Chondrocyte (in vitro differentiated cells): Measurements from ENCODE around the gene ARHGAP15. TPM values are rescaled to one million over a fixed set of nuclear protein-coding genes. Genes with fewer than 3 reads are reported as not detected.

Source experiments
- DNase-seq: peaks from one replicate; pipeline ENCODE4 v3.0.0; 2021; ENCODE audit warnings: mixed read lengths, low spot score
- H3K27ac Mint-ChIP-seq: one replicate; pipeline ENCODE4 v1.8.0; 2021; ENCODE audit warnings: mild to moderate bottlenecking, moderate library complexity, mixed read lengths; ENCODE audit not compliant: unreplicated experiment
- H3K27me3 Mint-ChIP-seq: 2 replicates; pipeline ENCODE4 v1.8.0; 2021; ENCODE audit warnings: low read depth, mixed read lengths
- H3K36me3 Mint-ChIP-seq: 2 replicates; pipeline ENCODE4 v1.8.0; 2021; ENCODE audit warnings: low read depth, mixed read lengths
- H3K4me1 Mint-ChIP-seq: 2 replicates; pipeline ENCODE4 v1.8.0; 2021; ENCODE audit warnings: low read depth, mild to moderate bottlenecking, mixed read lengths
- H3K4me3 Mint-ChIP-seq: one replicate; pipeline ENCODE4 v1.8.0; 2021; ENCODE audit warnings: mild to moderate bottlenecking, moderate library complexity, mixed read lengths; ENCODE audit not compliant: unreplicated experiment
- H3K9me3 Mint-ChIP-seq: 2 replicates; pipeline ENCODE4 v1.8.0; 2021; ENCODE audit warnings: low read depth, mixed read lengths
- total RNA-seq: library from RNA; stranded (reverse); gene quantifications from 3 replicates; pipeline ENCODE4 v1.2.1, GENCODE V29; 2021
- TF ChIP-seq, protein P1 (sequence below): fragments of 200-600 bp; sonication (generic); IDR thresholded peaks from 2 replicates; pipeline ENCODE4 v1.5.0; 2021; ENCODE audit warnings: antibody characterized with exemption, mild to moderate bottlenecking, moderate library complexity

The ARHGAP15 gene
- total RNA-seq, 1 donor from 2014 or later: 0.42 TPM

DNA sequence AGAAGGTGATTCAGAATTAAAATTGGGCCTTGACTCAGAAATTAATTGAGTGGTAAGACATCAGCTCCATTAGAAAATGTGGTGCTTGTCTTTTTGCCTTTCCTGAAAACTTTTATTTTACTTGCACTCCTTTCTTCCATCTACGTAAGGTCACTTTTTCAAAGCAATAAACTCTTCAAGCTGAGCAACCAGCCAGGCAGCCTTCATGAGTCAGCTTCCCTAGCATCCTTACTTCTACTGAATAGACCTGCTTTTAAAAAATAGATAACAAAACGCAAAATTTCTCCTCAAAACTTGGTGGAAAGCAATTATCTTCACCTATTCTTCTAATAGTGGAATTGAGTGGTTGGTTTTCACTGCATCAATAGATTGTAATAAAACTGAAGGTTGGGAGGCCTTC lies 504.2 kb downstream of the ARHGAP15 start:
- Mint-ChIP-seq H3K36me3 (no peaks in the 10 kb centered on the region), H3K4me1 (peaks cover 14% of the 10 kb centered on the region)

DNA sequence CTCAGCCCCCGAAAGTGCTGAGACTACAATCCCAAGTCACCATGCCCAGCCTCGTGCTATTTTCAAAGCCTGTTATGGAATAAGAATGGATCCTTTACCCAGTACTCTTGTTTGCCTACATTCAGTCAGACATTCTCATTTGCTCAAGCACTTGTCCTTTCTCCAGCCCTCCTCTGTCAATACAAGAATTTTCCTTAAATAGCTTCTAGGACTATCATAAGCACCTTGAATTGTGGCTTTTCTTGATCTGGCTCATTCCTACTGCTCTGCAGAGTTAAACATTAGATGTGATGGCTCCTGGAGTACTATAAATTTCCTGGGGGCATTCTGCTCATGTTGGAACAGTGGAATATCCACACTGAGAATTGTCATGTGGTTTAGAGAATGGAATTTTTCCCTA lies 506.1 kb downstream of the ARHGAP15 start:
- no peak for DNase-seq
- peaks cover 4% of the 10 kb centered on the region for H3K4me1 Mint-ChIP-seq
- H3K36me3 Mint-ChIP-seq: no peaks in the 10 kb centered on the region
- no peak overlapping the region for H3K4me3 Mint-ChIP-seq
- no peaks in the 10 kb centered on the region for H3K27me3 Mint-ChIP-seq
- H3K27ac Mint-ChIP-seq: no peak overlapping the region
- TF ChIP-seq, protein P1, sequence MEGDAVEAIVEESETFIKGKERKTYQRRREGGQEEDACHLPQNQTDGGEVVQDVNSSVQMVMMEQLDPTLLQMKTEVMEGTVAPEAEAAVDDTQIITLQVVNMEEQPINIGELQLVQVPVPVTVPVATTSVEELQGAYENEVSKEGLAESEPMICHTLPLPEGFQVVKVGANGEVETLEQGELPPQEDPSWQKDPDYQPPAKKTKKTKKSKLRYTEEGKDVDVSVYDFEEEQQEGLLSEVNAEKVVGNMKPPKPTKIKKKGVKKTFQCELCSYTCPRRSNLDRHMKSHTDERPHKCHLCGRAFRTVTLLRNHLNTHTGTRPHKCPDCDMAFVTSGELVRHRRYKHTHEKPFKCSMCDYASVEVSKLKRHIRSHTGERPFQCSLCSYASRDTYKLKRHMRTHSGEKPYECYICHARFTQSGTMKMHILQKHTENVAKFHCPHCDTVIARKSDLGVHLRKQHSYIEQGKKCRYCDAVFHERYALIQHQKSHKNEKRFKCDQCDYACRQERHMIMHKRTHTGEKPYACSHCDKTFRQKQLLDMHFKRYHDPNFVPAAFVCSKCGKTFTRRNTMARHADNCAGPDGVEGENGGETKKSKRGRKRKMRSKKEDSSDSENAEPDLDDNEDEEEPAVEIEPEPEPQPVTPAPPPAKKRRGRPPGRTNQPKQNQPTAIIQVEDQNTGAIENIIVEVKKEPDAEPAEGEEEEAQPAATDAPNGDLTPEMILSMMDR: no peak
- peaks cover 19% of the 10 kb centered on the region for H3K9me3 Mint-ChIP-seq

More for the DNA sequence above, 504.2 kb downstream of the ARHGAP15 start:
- H3K27me3 Mint-ChIP-seq: no peaks in the 10 kb centered on the region
- TF ChIP-seq, protein P1: no peak
- H3K4me3 Mint-ChIP-seq: no peak overlapping the region
- peaks cover 19% of the 10 kb centered on the region for H3K9me3 Mint-ChIP-seq
- H3K27ac Mint-ChIP-seq: no peak overlapping the region
- no peak for DNase-seq

DNA sequence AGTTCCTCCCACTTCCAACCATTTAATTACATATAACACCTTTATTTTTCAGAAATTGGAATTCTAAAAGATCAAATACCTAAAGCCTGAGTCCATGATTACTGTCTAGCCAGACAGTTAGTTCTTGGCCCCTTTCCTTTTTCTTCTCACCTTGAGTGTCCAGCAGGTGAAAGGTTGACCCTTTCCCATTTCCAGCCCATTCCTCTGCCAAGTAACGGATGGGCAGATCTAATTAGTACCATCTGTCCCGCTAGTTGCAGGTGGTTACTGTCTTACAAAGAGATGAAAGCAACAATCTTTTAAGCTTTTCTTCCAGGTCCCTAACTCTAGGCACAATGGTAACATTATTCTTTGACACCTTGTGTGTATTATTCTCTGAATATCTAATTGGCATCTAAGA lies 506.7 kb downstream of the ARHGAP15 start:
- H3K4me1 Mint-ChIP-seq: peaks cover 4% of the 10 kb centered on the region
- DNase-seq: no peak
- no peak overlapping the region for H3K4me3 Mint-ChIP-seq
- H3K27me3 Mint-ChIP-seq: no peaks in the 10 kb centered on the region
- H3K9me3 Mint-ChIP-seq: peaks cover 17% of the 10 kb centered on the region
- TF ChIP-seq, protein P1: no peak
- no peaks in the 10 kb centered on the region for H3K36me3 Mint-ChIP-seq
- no peak overlapping the region for H3K27ac Mint-ChIP-seq

DNA sequence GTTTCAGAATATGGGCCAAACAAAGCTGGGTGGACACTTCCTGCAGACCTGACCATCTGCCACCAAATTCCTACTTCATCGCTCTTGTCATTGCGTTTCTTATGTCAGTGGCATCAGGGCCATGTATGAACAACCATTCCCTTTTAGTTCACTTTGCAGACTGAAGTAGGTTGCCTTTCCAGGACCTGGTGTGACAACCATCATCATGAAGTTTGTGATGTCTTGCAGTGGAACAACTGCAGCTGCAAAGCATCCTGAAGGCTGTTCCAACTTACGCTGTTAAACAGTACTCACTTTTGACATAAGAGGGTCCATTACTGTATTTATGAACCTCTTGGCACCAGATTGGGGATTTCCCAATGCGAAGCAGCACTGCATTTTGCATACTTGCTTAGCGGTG lies 511.6 kb downstream of the ARHGAP15 start:
- H3K27me3 Mint-ChIP-seq: no peaks in the 10 kb centered on the region
- H3K4me3 Mint-ChIP-seq: no peak overlapping the region
- no peaks in the 10 kb centered on the region for H3K36me3 Mint-ChIP-seq
- H3K4me1 Mint-ChIP-seq: no peaks in the 10 kb centered on the region
- H3K9me3 Mint-ChIP-seq: peaks cover 13% of the 10 kb centered on the region
- H3K27ac Mint-ChIP-seq: no peak overlapping the region
- TF ChIP-seq, protein P1: no peak
- no peak for DNase-seq

DNA sequence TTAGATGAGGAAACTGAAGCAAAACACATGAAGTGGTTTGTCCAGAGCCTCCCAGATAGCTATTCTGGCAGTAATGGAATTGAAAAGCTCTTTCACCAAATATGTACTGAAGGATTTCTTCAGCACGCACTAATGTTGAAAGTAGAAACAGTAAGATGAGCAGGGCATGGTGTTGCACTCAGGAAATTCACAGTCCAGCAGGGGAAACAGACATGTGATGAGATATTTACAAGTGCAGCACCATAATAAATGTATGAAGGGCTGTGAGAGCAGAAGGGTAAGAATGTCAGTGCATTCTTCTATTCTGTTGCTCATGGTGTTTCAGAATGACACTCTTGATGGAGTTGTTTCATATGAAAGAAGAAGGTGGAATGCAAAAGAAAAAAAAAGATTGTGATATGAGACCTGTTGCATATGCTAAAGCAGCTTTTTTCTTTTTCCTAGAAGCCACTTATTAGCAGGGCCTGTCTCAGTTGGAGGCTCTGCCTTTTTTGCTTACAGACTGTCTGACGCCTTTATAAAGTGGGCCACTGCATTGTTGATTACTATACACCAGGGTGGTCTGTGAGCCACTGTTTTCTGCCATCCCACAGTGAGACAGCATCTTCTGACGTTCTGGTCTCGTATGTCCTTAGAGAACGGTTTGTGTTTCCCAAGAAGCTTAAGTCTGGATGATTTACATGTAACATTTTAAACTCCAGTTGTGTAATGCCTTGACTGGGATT lies 516.9 kb downstream of the ARHGAP15 start:
- TF ChIP-seq, protein P1: no peak
- no peak overlapping the region for H3K4me3 Mint-ChIP-seq
- no peaks in the 10 kb centered on the region for H3K9me3 Mint-ChIP-seq
- no peak overlapping the region for H3K27ac Mint-ChIP-seq
- DNase-seq: no peak
- no peaks in the 10 kb centered on the region for H3K36me3 Mint-ChIP-seq
- H3K27me3 Mint-ChIP-seq: no peaks in the 10 kb centered on the region
- H3K4me1 Mint-ChIP-seq: no peaks in the 10 kb centered on the region
